AG04449 (cell line): ENCODE data around the gene FAM24B.

Source experiments
- CTCF ChIA-PET: fragments of 350-600 bp; formaldehyde crosslinking; extraction: SDS; loops from one replicate; lab custom pipeline; 2021; ENCODE audit warnings: antibody characterized with exemption; lab: Yijun Ruan, JAX
- POLR2A ChIA-PET: fragments of 400-600, 350-600 bp; formaldehyde crosslinking; extraction: SDS; loops from one replicate; lab custom pipeline; 2020; ENCODE audit warnings: antibody characterized with exemption, inconsistent platforms; lab: Yijun Ruan, JAX
- DNase-seq: peaks from one replicate; pipeline ENCODE4 v3.0.0-alpha.2; 2010; ENCODE audit warnings: low read depth, low spot score
- H3K4me3 ChIP-seq: 2 replicates; pipeline ENCODE4 v1.5.1; 2011; ENCODE audit warnings: low read depth, mild to moderate bottlenecking, control low read depth, low read length
- CTCF ChIP-seq: IDR thresholded peaks from one replicate; pipeline ENCODE4 v1.5.1; 2011; ENCODE audit warnings: mild to moderate bottlenecking, moderate library complexity, low read length, control low read depth, inconsistent platforms; ENCODE audit not compliant: insufficient read depth; ENCODE audit errors: missing control alignments

Gene FAM24B

GRCh38 chr10:122844146-122844545 is 35.2 kb downstream of the FAM24B start:
- no peak for TF ChIP-seq CTCF
- ChIA-PET CTCF (interaction anchor here (1.0 kb wide), 1 partner anchor 136 kb away, joined by 3 read pairs; the partner anchor contains the start of gene PSTK), POLR2A (no interaction called here)
- no peak overlapping the region for H3K4me3 ChIP-seq
- no peak for DNase-seq

GRCh38 chr10:122841569-122841968 is 37.8 kb downstream of the FAM24B start:
- no peak for DNase-seq
- TF ChIP-seq CTCF = no peak
- no peak overlapping the region for H3K4me3 ChIP-seq
- CTCF ChIA-PET = interaction anchor here (1.5 kb wide), 1 partner anchor 137 kb away, joined by 3 read pairs; no protein-coding TSS in a partner anchor
- POLR2A ChIA-PET = no interaction called here

GRCh38 chr10:122839505-122839904 is 39.9 kb downstream of the FAM24B start:
- H3K4me3 ChIP-seq = no peak overlapping the region
- no peak for TF ChIP-seq CTCF
- CTCF ChIA-PET = no interaction called here

GRCh38 chr10:122838880-122839279 is 40.5 kb downstream of the FAM24B start:
- H3K4me3 ChIP-seq = no peak overlapping the region
- ChIA-PET CTCF (interaction anchor here (0.9 kb wide), 1 partner anchor 12 kb away, joined by 3 read pairs; no protein-coding TSS in a partner anchor), POLR2A (no interaction called here)
- no peak for TF ChIP-seq CTCF
- no peak for DNase-seq

More at GRCh38 chr10:122839505-122839904, 39.9 kb downstream of the FAM24B start:
- POLR2A ChIA-PET = no interaction called here
- DNase-seq = no peak

- DNase-seq = no peak
- ChIA-PET POLR2A (no interaction called here), CTCF (no interaction called here)
- no peak for TF ChIP-seq CTCF
- H3K4me3 ChIP-seq = no peak overlapping the region
Measured at GRCh38 chr10:122835908-122836307, 43.5 kb downstream of the FAM24B start.

GRCh38 chr10:122830965-122831353 is 48.4 kb downstream of the FAM24B start:
- ChIA-PET CTCF (no interaction called here), POLR2A (no interaction called here)
- TF ChIP-seq CTCF = no peak
- no peak for DNase-seq
- no peak overlapping the region for H3K4me3 ChIP-seq
